Measurements from ENCODE around the gene PEAK1.

PEAK1 gene

GRCh38 chr15:77398927-77399326, 21.0 kb downstream of the PEAK1 start:
- no peak for DNase-seq

GRCh38 chr15:77396692-77397091, 23.2 kb downstream of the PEAK1 start:
- no peak for DNase-seq

GRCh38 chr15:77395013-77395774, 24.7 kb downstream of the PEAK1 start:
- DNase-seq, result no peak

- DNase-seq, result no peak
Measured at GRCh38 chr15:77393471-77393840, 26.4 kb downstream of the PEAK1 start.

- no peak for DNase-seq
Measured at GRCh38 chr15:77392762-77393470, 27.0 kb downstream of the PEAK1 start.

GRCh38 chr15:77391372-77391951, 28.4 kb downstream of the PEAK1 start:
- DNase-seq, result no peak

- no peak for DNase-seq
Measured at GRCh38 chr15:77387365-77388105, 32.4 kb downstream of the PEAK1 start.

- no peak for DNase-seq
Measured at GRCh38 chr15:77386626-77387025, 33.3 kb downstream of the PEAK1 start.

- no peak for DNase-seq
Measured at GRCh38 chr15:77384589-77385359, 35.1 kb downstream of the PEAK1 start.

- DNase-seq, result no peak
Measured at GRCh38 chr15:77384086-77384485, 35.8 kb downstream of the PEAK1 start.

GRCh38 chr15:77380033-77380432, 39.9 kb downstream of the PEAK1 start:
- DNase-seq, result no peak

- DNase-seq, result peak; percentile 10
Measured at GRCh38 chr15:77376770-77377169, 43.1 kb downstream of the PEAK1 start.

- DNase-seq, result no peak
Measured at GRCh38 chr15:77375133-77375532, 44.8 kb downstream of the PEAK1 start.

- no peak for DNase-seq
Measured at GRCh38 chr15:77373441-77373840, 46.5 kb downstream of the PEAK1 start.

- no peak for DNase-seq
Measured at GRCh38 chr15:77371850-77372563, 47.9 kb downstream of the PEAK1 start.

GRCh38 chr15:77370580-77370979, 49.3 kb downstream of the PEAK1 start:
- DNase-seq, result no peak

GRCh38 chr15:77369168-77369567, 50.7 kb downstream of the PEAK1 start:
- no peak for DNase-seq

GRCh38 chr15:77367631-77368030, 52.3 kb downstream of the PEAK1 start:
- DNase-seq, result no peak

- no peak for DNase-seq
Measured at GRCh38 chr15:77361456-77361855, 58.4 kb downstream of the PEAK1 start.

- no peak for DNase-seq
Measured at GRCh38 chr15:77358545-77359240, 61.2 kb downstream of the PEAK1 start.

GRCh38 chr15:77356305-77356704, 63.6 kb downstream of the PEAK1 start:
- DNase-seq, result no peak
